Liver (tissue), 9 donors: ENCODE results near the gene CMIP. TPM values are rescaled to one million over a fixed set of nuclear protein-coding genes. Genes with fewer than 3 reads are reported as not detected.

Source experiments
- DNase-seq: peaks from one replicate; pipeline ENCODE4 v3.0.0-alpha.2; 2017; ENCODE audit warnings: low spot score
- H3K27ac ChIP-seq, 2 donors: one replicate each; pipeline ENCODE4 v1.7.0; 2013; ENCODE audit warnings: inconsistent platforms in 2 of 2, low read length in 2 of 2, control low read depth in 1 of 2, low read depth in 1 of 2, mild to moderate bottlenecking in 1 of 2
- H3K27me3 ChIP-seq, 4 donors: one replicate each; pipeline versions ENCODE4 v1.6.1 to v1.7.0; 2013; ENCODE audit warnings: low read length in 3 of 4, inconsistent platforms in 1 of 4, mild to moderate bottlenecking in 1 of 4, moderate library complexity in 1 of 4; ENCODE audit not compliant: control insufficient read depth in 4 of 4, insufficient read depth in 4 of 4
- H3K36me3 ChIP-seq, 4 donors: one replicate each; pipeline versions ENCODE4 v1.6.1 to v1.7.0; 2013; ENCODE audit warnings: low read length in 3 of 4, mild to moderate bottlenecking in 3 of 4, low read depth in 1 of 4, moderate library complexity in 1 of 4; ENCODE audit not compliant: control insufficient read depth in 4 of 4, insufficient read depth in 3 of 4
- H3K4me1 ChIP-seq, 4 donors: one replicate each; pipeline versions ENCODE4 v1.6.1 to v1.7.0; 2013; ENCODE audit warnings: low read length in 3 of 4, mild to moderate bottlenecking in 3 of 4, moderate library complexity in 1 of 4; ENCODE audit not compliant: control insufficient read depth in 4 of 4, insufficient read depth in 4 of 4
- H3K4me3 ChIP-seq, 3 donors: one replicate each; pipeline versions ENCODE4 v1.6.1 to v1.7.0; 2013; ENCODE audit warnings: low read length in 3 of 3, control low read depth in 1 of 3, low read depth in 1 of 3, mild to moderate bottlenecking in 1 of 3
- H3K9ac ChIP-seq, 2 donors: one replicate each; pipeline ENCODE4 v1.7.0; 2013; ENCODE audit warnings: low read length in 2 of 2, mild to moderate bottlenecking in 2 of 2, moderate library complexity in 2 of 2, control low read depth in 1 of 2, low read depth in 1 of 2
- H3K9me3 ChIP-seq, 4 donors: one replicate each; pipeline versions ENCODE4 v1.6.1 to v1.7.0; 2013; ENCODE audit warnings: low read length in 3 of 4; ENCODE audit not compliant: control insufficient read depth in 4 of 4
- FOXA1 ChIP-seq: IDR thresholded peaks from 2 replicates; pipeline ENCODE4 v1.6.1; 2016; ENCODE audit warnings: antibody characterized with exemption
- FOXA2 ChIP-seq: IDR thresholded peaks from 2 replicates; pipeline ENCODE4 v1.6.1; 2016; ENCODE audit warnings: antibody characterized with exemption
- GABPA ChIP-seq, 2 donors: IDR thresholded peaks in 1 of 2; conservative IDR thresholded peaks in 1 of 2; 2 replicates each; pipeline ENCODE4 v1.6.1; 2016; ENCODE audit warnings: antibody characterized with exemption in 2 of 2, mild to moderate bottlenecking in 1 of 2, moderate library complexity in 1 of 2
- HNF4A ChIP-seq, 2 donors: conservative IDR thresholded peaks; 2 replicates each; pipeline ENCODE4 v1.6.1; 2016; ENCODE audit warnings: antibody characterized with exemption in 2 of 2, mild to moderate bottlenecking in 2 of 2
- JUND ChIP-seq, 2 donors: IDR thresholded peaks; 2 replicates each; pipeline ENCODE4 v1.6.1; 2016; ENCODE audit warnings: antibody characterized with exemption in 2 of 2
- MAX ChIP-seq: IDR thresholded peaks from 2 replicates; pipeline ENCODE4 v1.6.1; 2016; ENCODE audit warnings: antibody characterized with exemption
- NR2F2 ChIP-seq: IDR thresholded peaks from 2 replicates; pipeline ENCODE4 v1.6.1; 2016; ENCODE audit warnings: antibody characterized with exemption
- RAD21 ChIP-seq, 2 donors: IDR thresholded peaks; 2 replicates each; pipeline ENCODE4 v1.6.1; 2016; ENCODE audit warnings: antibody characterized with exemption in 2 of 2, mild to moderate bottlenecking in 2 of 2
- RXRA ChIP-seq, 2 donors: IDR thresholded peaks; 2 replicates each; pipeline ENCODE4 v1.6.1; 2017 to 2018; ENCODE audit warnings: antibody characterized with exemption in 2 of 2, mild to moderate bottlenecking in 1 of 2
- SP1 ChIP-seq: IDR thresholded peaks from 2 replicates; pipeline ENCODE4 v1.6.1; 2018; ENCODE audit warnings: antibody characterized with exemption, mild to moderate bottlenecking
- TAF1 ChIP-seq: conservative IDR thresholded peaks from 2 replicates; pipeline ENCODE4 v1.6.1; 2016; ENCODE audit warnings: antibody characterized with exemption, mild to moderate bottlenecking
- YY1 ChIP-seq: IDR thresholded peaks from 2 replicates; pipeline ENCODE4 v1.6.1; 2016; ENCODE audit warnings: antibody characterized with exemption, mild to moderate bottlenecking
- ZBTB33 ChIP-seq: IDR thresholded peaks from 2 replicates; pipeline ENCODE4 v1.6.1; 2016; ENCODE audit warnings: antibody characterized with exemption
- WGBS: extraction: QIAGEN DNeasy Blood & Tissue Kit; methylation state at CpG from one replicate; pipeline ENCODE4 v1.1.7; 2013; 5-methylcytosine and 5-hydroxymethylcytosine counted together
- polyA plus RNA-seq, 2 donors: library from polyadenylated mRNA; stranded (reverse) in 1 of 2; unstranded in 1 of 2; fragments of 200-250 nt in 1 of 2; fragments of >200 nt in 1 of 2; fragmentation: Nextera tagmentation in 1 of 2; extraction: Ambion mirVana in 1 of 2; gene quantifications; one replicate each; pipeline versions ENCODE4 v1.2.1 to v1.2.3, GENCODE V29; 2013 to 2015
- total RNA-seq, 2 donors: library from RNA; depleted of rRNA; stranded (reverse); fragments of >200 nt; gene quantifications; one replicate each; pipeline ENCODE4 v1.2.3, GENCODE V29; 2014
- donor health status: healthy.
- donor health status: healthy.
- donor health status: healthy.
- donor health status: healthy.
- donor health status: healthy.

The CMIP gene
- total and polyA plus RNA-seq, 4 donors: 1.7 to 15.6 (median 10.1) TPM

GRCh38 chr16:81710044-81710443 lies 265.4 kb downstream of the CMIP start:
- WGBS: 92% methylated on average over 20 of the region's 20 CpGs
- H3K27me3 ChIP-seq: no peaks in the 10 kb centered on the region
- H3K4me3 ChIP-seq: no peak overlapping the region
- no peak overlapping the region for H3K27ac ChIP-seq
- DNase-seq: no peak
- H3K36me3 ChIP-seq: peaks cover 10 to 35% (median 25%) of the 10 kb centered on the region in 4 donors
- H3K9ac ChIP-seq: no peak overlapping the region
- TF ChIP-seq FOXA2 (no peak), JUND (IDR thresholded peaks at IDR 0.05) (no peak), SP1 (no peak), HNF4A (conservative IDR thresholded peaks at IDR 0.05) (no peak), NR2F2 (no peak), YY1 (no peak), MAX (no peak), TAF1 (no peak), GABPA (IDR thresholded peaks at IDR 0.05 in 1 of 2, conservative IDR thresholded peaks at IDR 0.05 in 1 of 2) (no peak), RAD21 (IDR thresholded peaks at IDR 0.05) (no peak)
- H3K9me3 ChIP-seq: no peaks in the 10 kb centered on the region
- H3K4me1 ChIP-seq: peaks cover 0 to 17% (median 8%) of the 10 kb centered on the region in 4 donors

GRCh38 chr16:81710596-81710995 lies 266.0 kb downstream of the CMIP start:
- Histone ChIP-seq H3K4me3 (no peak overlapping the region), H3K27ac (no peak overlapping the region), H3K9ac (no peak overlapping the region), H3K4me1 (peaks cover 0 to 17% (median 8%) of the 10 kb centered on the region in 4 donors), H3K27me3 (no peaks in the 10 kb centered on the region), H3K9me3 (no peaks in the 10 kb centered on the region), H3K36me3 (peaks cover 10 to 30% (median 19%) of the 10 kb centered on the region in 4 donors)
- no peak for DNase-seq
- TF ChIP-seq FOXA1: no peak
- no peak for TF ChIP-seq MAX
- 88% methylated on average over 12 of the region's 12 CpGs for WGBS

GRCh38 chr16:81711657-81712319 lies 267.2 kb downstream of the CMIP start:
- H3K4me1 ChIP-seq: peaks cover 0 to 17% (median 8%) of the 10 kb centered on the region in 4 donors
- no peak for TF ChIP-seq JUND (IDR thresholded peaks at IDR 0.05)
- no peak for TF ChIP-seq RXRA (IDR thresholded peaks at IDR 0.05)
- TF ChIP-seq FOXA2: no peak
- TF ChIP-seq ZBTB33: no peak
- no peak for TF ChIP-seq YY1
- H3K9ac ChIP-seq: no peak overlapping the region
- H3K4me3 ChIP-seq: no peak overlapping the region
- H3K36me3 ChIP-seq: peaks cover 8 to 18% (median 14%) of the 10 kb centered on the region in 4 donors
- no peaks in the 10 kb centered on the region for H3K9me3 ChIP-seq
- 81% methylated on average over 21 of the region's 21 CpGs for WGBS
- no peak for DNase-seq
- H3K27me3 ChIP-seq: no peaks in the 10 kb centered on the region
- H3K27ac ChIP-seq: no peak overlapping the region
